ENCODE measurements around the gene TTC28. TPM values are rescaled to one million over a fixed set of nuclear protein-coding genes. Genes with fewer than 3 reads are reported as not detected.

Gene TTC28
- total RNA-seq, 2 donors from 2014 or later = 29.2 to 74.6 TPM

DNA sequence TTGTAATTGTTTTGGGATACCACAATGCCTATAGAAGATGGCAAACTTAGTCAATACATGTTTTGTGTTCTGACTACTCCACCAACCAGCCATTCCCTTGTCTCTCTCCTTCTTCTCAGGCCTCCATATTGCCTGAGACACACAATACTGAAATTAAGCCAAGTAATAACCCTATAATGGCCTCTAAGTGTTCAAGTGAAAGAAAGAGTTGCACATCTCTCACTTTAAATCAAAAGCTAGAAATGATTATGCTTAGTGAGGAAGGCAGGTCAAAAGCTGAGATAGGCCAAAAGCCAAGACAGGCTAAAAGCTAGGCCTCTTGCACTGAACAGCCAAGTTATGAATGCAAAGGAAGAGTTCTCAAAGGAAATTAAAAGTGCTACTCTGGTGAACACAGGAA is 318.7 kb downstream of the TTC28 start:
- Histone ChIP-seq H3K27ac (no peak overlapping the region), H3K9me3 (no peaks in the 10 kb centered on the region), H3K4me3 (no peak overlapping the region), H3K36me3 (no peaks in the 10 kb centered on the region), H3K4me1 (replicated peaks) (no peaks in the 10 kb centered on the region), H3K27me3 (replicated peaks; ENCODE audit: insufficient read depth) (no peaks in the 10 kb centered on the region)
- DNase-seq (ENCODE audit: low spot score) = no peak
- TF ChIP-seq POLR2AphosphoS5 (IDR thresholded peaks at IDR 0.05) = no peak
- TF ChIP-seq, protein P1, sequence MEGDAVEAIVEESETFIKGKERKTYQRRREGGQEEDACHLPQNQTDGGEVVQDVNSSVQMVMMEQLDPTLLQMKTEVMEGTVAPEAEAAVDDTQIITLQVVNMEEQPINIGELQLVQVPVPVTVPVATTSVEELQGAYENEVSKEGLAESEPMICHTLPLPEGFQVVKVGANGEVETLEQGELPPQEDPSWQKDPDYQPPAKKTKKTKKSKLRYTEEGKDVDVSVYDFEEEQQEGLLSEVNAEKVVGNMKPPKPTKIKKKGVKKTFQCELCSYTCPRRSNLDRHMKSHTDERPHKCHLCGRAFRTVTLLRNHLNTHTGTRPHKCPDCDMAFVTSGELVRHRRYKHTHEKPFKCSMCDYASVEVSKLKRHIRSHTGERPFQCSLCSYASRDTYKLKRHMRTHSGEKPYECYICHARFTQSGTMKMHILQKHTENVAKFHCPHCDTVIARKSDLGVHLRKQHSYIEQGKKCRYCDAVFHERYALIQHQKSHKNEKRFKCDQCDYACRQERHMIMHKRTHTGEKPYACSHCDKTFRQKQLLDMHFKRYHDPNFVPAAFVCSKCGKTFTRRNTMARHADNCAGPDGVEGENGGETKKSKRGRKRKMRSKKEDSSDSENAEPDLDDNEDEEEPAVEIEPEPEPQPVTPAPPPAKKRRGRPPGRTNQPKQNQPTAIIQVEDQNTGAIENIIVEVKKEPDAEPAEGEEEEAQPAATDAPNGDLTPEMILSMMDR (IDR thresholded peaks at IDR 0.05) = no peak
- no peak for TF ChIP-seq POLR2A (IDR thresholded peaks at IDR 0.05)
- intact Hi-C loops (cut with DNase I) = no loop called here

DNA sequence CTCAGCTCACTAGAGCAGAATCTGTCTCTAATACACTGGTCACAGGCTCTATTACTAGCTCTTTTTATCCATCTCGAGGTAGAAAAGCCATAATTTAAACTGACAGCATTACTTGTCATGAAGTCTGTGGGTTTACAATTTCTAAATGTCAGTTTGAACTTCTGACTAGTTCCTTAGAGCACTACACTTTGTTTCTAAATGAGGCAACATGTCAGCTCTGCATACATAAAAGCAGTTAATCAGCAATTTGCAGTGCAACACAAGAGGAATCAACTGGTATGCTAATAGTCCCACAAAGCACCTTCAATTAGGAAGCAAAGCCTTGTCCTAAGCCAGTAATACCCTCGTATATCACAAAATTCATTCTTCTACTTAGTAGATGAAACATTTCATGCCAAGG is 321.3 kb downstream of the TTC28 start:
- no peak overlapping the region for H3K27ac ChIP-seq
- TF ChIP-seq POLR2A (IDR thresholded peaks at IDR 0.05) (no peak), POLR2AphosphoS5 (IDR thresholded peaks at IDR 0.05) (no peak)
- TF ChIP-seq, protein P1 (IDR thresholded peaks at IDR 0.05) = no peak
- H3K4me3 ChIP-seq = no peak overlapping the region
- WGBS = 54% methylated on average over 2 of the region's 2 CpGs
- intact Hi-C loops (cut with DNase I) = no loop called here
- H3K4me1 ChIP-seq (replicated peaks) = no peaks in the 10 kb centered on the region
- H3K36me3 ChIP-seq = no peaks in the 10 kb centered on the region
- no peaks in the 10 kb centered on the region for H3K27me3 ChIP-seq (replicated peaks; ENCODE audit: insufficient read depth)
- DNase-seq (ENCODE audit: low spot score) = no peak
- H3K9me3 ChIP-seq = no peaks in the 10 kb centered on the region

DNA sequence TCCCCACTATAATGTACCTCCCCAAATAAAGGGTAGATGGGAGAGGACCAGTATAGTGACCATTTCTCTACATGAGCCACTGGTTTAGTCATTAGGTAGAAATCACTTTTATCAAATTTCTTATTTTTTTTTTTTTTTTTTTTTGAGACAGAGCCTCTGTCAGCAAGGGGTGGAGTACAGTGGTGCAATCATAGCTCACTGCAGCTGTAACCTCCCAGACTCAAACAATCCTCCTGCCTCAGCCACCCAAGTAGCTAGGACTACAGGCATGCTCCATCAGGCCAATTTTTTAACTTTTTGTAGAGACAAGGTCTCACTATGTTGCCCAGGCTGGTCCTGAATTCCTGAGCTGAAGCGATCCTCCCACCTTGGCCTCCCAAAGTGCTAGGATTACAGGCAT is 322.4 kb downstream of the TTC28 start:
- no peaks in the 10 kb centered on the region for H3K27me3 ChIP-seq (replicated peaks; ENCODE audit: insufficient read depth)

DNA sequence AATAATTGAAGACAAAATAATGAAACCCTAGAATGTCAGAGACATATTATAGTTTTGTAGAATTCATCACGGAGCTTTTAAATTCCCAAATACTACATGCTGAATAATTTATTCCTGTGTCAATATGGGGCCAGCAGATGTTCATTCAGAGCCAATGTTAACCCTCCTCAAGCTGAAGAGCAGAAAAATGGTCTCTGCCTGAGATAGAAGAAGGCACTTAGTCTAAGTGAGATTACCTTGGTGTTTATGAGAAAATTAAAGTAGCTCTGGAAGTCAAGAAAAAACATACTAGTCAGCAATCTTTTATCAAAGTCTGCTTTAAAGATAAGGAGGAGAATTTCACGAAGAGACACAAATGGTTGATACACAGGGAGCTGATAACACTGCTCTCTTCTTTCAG is 328.2 kb downstream of the TTC28 start:
- no peaks in the 10 kb centered on the region for H3K4me1 ChIP-seq (replicated peaks)
- no peak overlapping the region for H3K27ac ChIP-seq
- no peak overlapping the region for H3K4me3 ChIP-seq
- no peaks in the 10 kb centered on the region for H3K9me3 ChIP-seq
- no peaks in the 10 kb centered on the region for H3K27me3 ChIP-seq (replicated peaks; ENCODE audit: insufficient read depth)
- 59% methylated on average over 2 of the region's 2 CpGs for WGBS
- H3K36me3 ChIP-seq = no peaks in the 10 kb centered on the region
- DNase-seq (ENCODE audit: low spot score) = no peak
- TF ChIP-seq POLR2A (IDR thresholded peaks at IDR 0.05) (no peak), POLR2AphosphoS5 (IDR thresholded peaks at IDR 0.05) (no peak)
- TF ChIP-seq, protein P1 (IDR thresholded peaks at IDR 0.05) = no peak
- intact Hi-C loops (cut with DNase I) = no loop called here

More for the DNA sequence above, 322.4 kb downstream of the TTC28 start:
- TF ChIP-seq, protein P1 (IDR thresholded peaks at IDR 0.05) = no peak
- TF ChIP-seq POLR2AphosphoS5 (IDR thresholded peaks at IDR 0.05) (no peak), POLR2A (IDR thresholded peaks at IDR 0.05) (no peak)
- DNase-seq (ENCODE audit: low spot score) = no peak
- 96% methylated on average over 1 of the region's 1 CpG for WGBS
- intact Hi-C loops (cut with DNase I) = no loop called here
- Histone ChIP-seq H3K4me1 (replicated peaks) (no peaks in the 10 kb centered on the region), H3K36me3 (no peaks in the 10 kb centered on the region), H3K4me3 (no peak overlapping the region), H3K9me3 (no peaks in the 10 kb centered on the region), H3K27ac (no peak overlapping the region)

DNA sequence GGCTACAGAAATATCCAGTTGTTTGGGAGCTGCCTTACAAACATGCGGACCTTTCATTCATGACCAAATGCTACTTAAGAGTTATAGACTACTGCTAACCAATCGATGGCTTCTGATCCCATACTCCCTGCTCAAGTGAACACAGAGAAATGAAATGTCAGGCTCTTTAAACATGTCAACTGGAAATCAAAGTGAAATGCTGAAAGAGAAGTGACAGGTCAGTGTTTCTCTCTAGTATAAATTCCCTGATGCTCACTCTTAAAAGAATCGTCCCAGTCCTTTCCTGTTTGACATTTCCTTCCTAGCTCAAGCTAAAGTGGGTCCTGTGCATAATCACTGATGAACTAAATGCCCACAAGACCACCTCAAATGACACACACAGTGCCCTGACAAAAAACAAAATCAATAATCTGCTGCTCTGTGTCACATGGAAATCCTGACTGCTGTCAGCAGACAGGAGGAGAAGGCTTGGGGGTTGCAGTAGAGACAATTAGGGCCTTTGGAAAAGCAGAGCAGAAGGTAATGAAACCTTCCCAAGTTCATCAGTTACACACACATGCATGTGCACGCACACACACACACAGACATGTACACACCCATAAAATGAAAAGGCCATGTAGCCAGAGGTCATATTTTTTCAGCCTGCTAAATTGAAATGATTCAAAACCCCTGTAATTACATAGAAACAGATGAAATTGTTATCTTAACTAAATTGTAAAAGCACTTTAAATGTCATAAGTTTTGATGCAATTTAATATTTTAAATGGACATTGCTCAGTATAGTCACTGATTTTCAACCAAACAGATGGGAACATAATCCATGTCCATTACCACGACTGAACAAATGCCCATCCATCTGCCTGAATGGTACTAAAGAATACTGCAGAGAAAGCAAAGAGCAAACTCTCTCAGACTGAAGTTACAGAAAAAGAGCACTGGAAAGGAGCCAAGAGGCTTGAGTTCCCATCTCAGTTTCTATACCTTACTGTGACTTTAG is 330.7 kb downstream of the TTC28 start:
- H3K4me3 ChIP-seq = no peak overlapping the region
- H3K9me3 ChIP-seq = no peaks in the 10 kb centered on the region
- no peaks in the 10 kb centered on the region for H3K4me1 ChIP-seq (replicated peaks)
- H3K36me3 ChIP-seq = no peaks in the 10 kb centered on the region
- TF ChIP-seq POLR2A (IDR thresholded peaks at IDR 0.05) (no peak), POLR2AphosphoS5 (IDR thresholded peaks at IDR 0.05) (no peak)
- TF ChIP-seq, protein P1 (IDR thresholded peaks at IDR 0.05) = no peak
- H3K27me3 ChIP-seq (replicated peaks; ENCODE audit: insufficient read depth) = no peaks in the 10 kb centered on the region
- intact Hi-C loops (cut with DNase I) = no loop called here
- 69% methylated on average over 5 of the region's 5 CpGs for WGBS
- DNase-seq (ENCODE audit: low spot score) = no peak
- H3K27ac ChIP-seq = no peak overlapping the region
